ENCODE measurements around the gene RAPGEFL1. TPM values are rescaled to one million over a fixed set of nuclear protein-coding genes. Genes with fewer than 3 reads are reported as not detected.
"Not testable (repeated sequence)": the region's sequence is repeated elsewhere in the genome, so short reads cannot be mapped to it uniquely, and the experiment has no call there.

RAPGEFL1 gene
- total and polyA plus RNA-seq, 10 of the 15 experiments (the other 5 are each of a cell fraction or from before 2014, with no cell fraction given), result 0.13 to 3.2 (median 1.5) TPM

DNA sequence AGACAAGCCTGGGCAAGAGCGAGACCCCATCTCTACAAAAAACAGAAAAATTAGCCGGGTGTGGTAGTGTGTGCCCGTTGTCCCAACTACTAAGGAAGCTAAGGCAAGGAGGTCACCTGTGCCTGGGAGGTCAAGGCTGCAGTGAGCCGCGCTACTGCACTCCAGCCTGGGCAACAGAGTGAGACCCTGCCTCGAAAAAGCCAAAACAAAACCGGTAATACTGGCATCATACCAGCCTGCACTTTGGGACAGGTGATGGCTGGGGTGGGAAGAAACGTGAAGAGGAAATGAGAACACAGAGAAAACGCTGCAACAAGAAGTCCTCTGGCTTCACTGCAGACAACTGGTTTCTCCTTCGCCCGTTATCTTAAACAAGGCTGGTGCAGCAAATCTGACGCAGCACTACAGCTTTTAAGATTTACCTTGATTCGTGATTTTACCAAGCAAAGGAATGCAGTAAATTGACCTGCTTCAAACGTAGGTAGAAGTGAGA, 37.7 kb upstream of the RAPGEFL1 start (continued):
- no peak for TF ChIP-seq ZZZ3 (IDR thresholded peaks at IDR 0.05; ENCODE audit: control insufficient read depth, insufficient read length, low read depth)
- TF ChIP-seq, protein P1, sequence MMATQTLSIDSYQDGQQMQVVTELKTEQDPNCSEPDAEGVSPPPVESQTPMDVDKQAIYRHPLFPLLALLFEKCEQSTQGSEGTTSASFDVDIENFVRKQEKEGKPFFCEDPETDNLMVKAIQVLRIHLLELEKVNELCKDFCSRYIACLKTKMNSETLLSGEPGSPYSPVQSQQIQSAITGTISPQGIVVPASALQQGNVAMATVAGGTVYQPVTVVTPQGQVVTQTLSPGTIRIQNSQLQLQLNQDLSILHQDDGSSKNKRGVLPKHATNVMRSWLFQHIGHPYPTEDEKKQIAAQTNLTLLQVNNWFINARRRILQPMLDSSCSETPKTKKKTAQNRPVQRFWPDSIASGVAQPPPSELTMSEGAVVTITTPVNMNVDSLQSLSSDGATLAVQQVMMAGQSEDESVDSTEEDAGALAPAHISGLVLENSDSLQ (IDR thresholded peaks at IDR 0.05), result no peak

DNA sequence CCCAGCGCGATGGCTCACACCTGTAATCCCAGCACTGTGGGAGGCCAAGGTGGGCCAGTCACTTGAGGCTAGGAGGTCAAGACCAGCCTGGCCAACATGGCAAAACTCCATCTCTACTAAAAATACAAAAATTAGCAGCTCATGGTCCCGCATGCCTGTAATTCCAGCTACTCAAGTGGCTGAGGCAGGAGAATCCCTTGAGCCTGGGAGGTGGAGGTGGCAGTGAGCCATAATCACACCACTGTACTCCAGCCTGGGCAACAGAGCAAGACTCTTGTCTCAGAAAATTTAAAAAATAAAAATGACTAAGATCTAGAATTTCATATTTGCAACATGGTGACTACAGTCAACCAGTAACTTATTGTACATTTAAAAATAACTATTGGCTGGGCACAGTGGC, 34.1 kb upstream of the RAPGEFL1 start:
- H3K27me3 ChIP-seq (replicated peaks in 1 of 2; ENCODE audit: control insufficient read depth in 2 of 2, insufficient read depth in 2 of 2, low read length in 1 of 2); H3K4me1 ChIP-seq (ENCODE audit: control insufficient read depth, insufficient read depth, low read length); in situ Hi-C loops (cut with MboI); H4K20me1 ChIP-seq (ENCODE audit: control insufficient read depth, insufficient read depth); FAIRE-seq; BruUV-seq (replicated peaks); H2AFZ ChIP-seq (ENCODE audit: control insufficient read depth, low read depth, low read length); H3K9ac ChIP-seq (ENCODE audit: control insufficient read depth, insufficient read depth, low read length); H3K9me3 ChIP-seq (replicated peaks; ENCODE audit: control insufficient read depth, insufficient read depth, low read length); H3K27ac ChIP-seq (ENCODE audit: control insufficient read depth, insufficient read depth); H3K4me3 ChIP-seq; H3K36me3 ChIP-seq (ENCODE audit: control insufficient read depth in 2 of 2, insufficient read depth in 2 of 2, low read length in 1 of 2); DNase-seq (ENCODE audit: low read depth, low spot score); H3K4me2 ChIP-seq (ENCODE audit: control insufficient read depth, insufficient read depth); intact Hi-C loops (cut with micrococcal nuclease; ENCODE audit: unreplicated experiment); ATAC-seq: not testable (repeated sequence)
- WGBS (ENCODE audit: insufficient coverage, insufficient replicate concordance, low lambda C conversion rate, missing lambda C conversion rate), result 96% methylated on average over 3 of the region's 3 CpGs
- ChIA-PET POLR2A (interaction anchor here (0.7 to 1.3 kb wide), 2 partner anchors 9 to 11 kb away, joined by 3 to 6 read pairs; no protein-coding TSS in a partner anchor), RAD21 (ENCODE audit: unreplicated experiment) (interaction anchor here (0.8 to 1.6 kb wide), 3 partner anchors 26 to 43 kb away, joined by 3 to 5 read pairs (median 4); partner anchors contain the start of gene NR1D1), CTCF (interaction anchor here (0.6 to 1.2 kb wide), 3 partner anchors 9 to 83 kb away, joined by 3 to 5 read pairs (median 4); no protein-coding TSS in a partner anchor), SMC1A (ENCODE audit: uncharacterized antibody, unreplicated experiment) (interaction anchor here (0.9 to 1.8 kb wide), 2 partner anchors 19 to 30 kb away, joined by 3 to 5 read pairs; no protein-coding TSS in a partner anchor)
- H3K79me2 ChIP-seq (ENCODE audit: control insufficient read depth, insufficient read depth, low read length), result peaks cover 33% of the 10 kb centered on the region

DNA sequence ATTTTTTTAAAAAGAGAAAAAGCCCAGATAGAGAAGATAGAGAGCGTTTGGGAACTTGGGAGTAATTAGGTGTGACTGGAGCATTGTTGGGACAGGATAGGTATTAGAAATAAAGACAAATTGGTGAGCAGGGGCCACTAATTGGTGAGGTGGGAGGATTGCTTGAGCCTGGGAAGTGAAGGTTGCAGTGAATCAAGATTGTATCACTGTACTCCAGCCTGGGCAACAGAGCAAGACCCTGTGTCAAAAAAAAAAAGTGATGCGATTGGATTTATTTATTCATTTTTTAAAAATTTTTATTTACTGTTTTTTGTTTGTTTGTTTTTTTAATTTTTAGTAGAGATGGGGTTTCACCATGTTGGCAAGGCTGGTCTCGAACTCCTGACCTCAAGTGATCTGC, 31.8 kb upstream of the RAPGEFL1 start:
- SMC1A ChIA-PET (ENCODE audit: uncharacterized antibody, unreplicated experiment), result interaction anchor here (2.8 kb wide), 1 partner anchor 13 kb away, joined by 6 read pairs; no protein-coding TSS in a partner anchor
- H3K36me3 ChIP-seq (ENCODE audit: control insufficient read depth in 2 of 2, insufficient read depth in 2 of 2, low read length in 1 of 2), result peaks cover 5 to 10% of the 10 kb centered on the region in 2 experiments
- POLR2A ChIA-PET, result no interaction called here

More for the DNA sequence above, 31.8 kb upstream of the RAPGEFL1 start:
- no peak for FAIRE-seq
- no peaks in the 10 kb centered on the region for H3K27me3 ChIP-seq (replicated peaks in 1 of 2; ENCODE audit: control insufficient read depth in 2 of 2, insufficient read depth in 2 of 2, low read length in 1 of 2)
- no peaks in the 10 kb centered on the region for H3K9me3 ChIP-seq (replicated peaks; ENCODE audit: control insufficient read depth, insufficient read depth, low read length)
- WGBS (ENCODE audit: insufficient coverage, insufficient replicate concordance, low lambda C conversion rate, missing lambda C conversion rate), result 98% methylated on average over 3 of the region's 3 CpGs
- intact Hi-C loops (cut with micrococcal nuclease; ENCODE audit: unreplicated experiment) (no loop called here), in situ Hi-C loops (cut with MboI) (no loop called here)
- DNase-seq (ENCODE audit: low read depth, low spot score), result no peak
- peaks cover 19% of the 10 kb centered on the region for H3K79me2 ChIP-seq (ENCODE audit: control insufficient read depth, insufficient read depth, low read length)
- no peak overlapping the region for H3K4me2 ChIP-seq (ENCODE audit: control insufficient read depth, insufficient read depth)
- CTCF ChIA-PET, result no interaction called here
- TF ChIP-seq, protein P1 (IDR thresholded peaks at IDR 0.05), result no peak
- TF ChIP-seq CHD4 (IDR thresholded peaks at IDR 0.05) (no peak), ETV6 (conservative IDR thresholded peaks at IDR 0.05 in 1 of 2, IDR thresholded peaks at IDR 0.05 in 1 of 2; ENCODE audit: borderline replicate concordance in 1 of 2, low read depth in 1 of 2) (no peak), MEF2B (IDR thresholded peaks at IDR 0.05; ENCODE audit: partially characterized antibody, poor library complexity, severe bottlenecking) (no peak), SMAD5 (IDR thresholded peaks at IDR 0.05; ENCODE audit: low read depth) (no peak), RFX5 (IDR thresholded peaks at IDR 0.05; ENCODE audit: low read depth, low read length) (no peak), SMARCA5 (IDR thresholded peaks at IDR 0.05) (no peak), FOS (IDR thresholded peaks at IDR 0.05; ENCODE audit: borderline replicate concordance, extremely low read depth, insufficient read length) (no peak), POLR2AphosphoS2 (IDR thresholded peaks at IDR 0.05; ENCODE audit: low read depth, low read length) (no peak)
- TF ChIP-seq, protein P2, sequence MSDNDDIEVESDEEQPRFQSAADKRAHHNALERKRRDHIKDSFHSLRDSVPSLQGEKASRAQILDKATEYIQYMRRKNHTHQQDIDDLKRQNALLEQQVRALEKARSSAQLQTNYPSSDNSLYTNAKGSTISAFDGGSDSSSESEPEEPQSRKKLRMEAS (IDR thresholded peaks at IDR 0.05; ENCODE audit: low read depth, low read length), result no peak
- no peaks in the 10 kb centered on the region for H4K20me1 ChIP-seq (ENCODE audit: control insufficient read depth, insufficient read depth)
- no peak overlapping the region for H3K9ac ChIP-seq (ENCODE audit: control insufficient read depth, insufficient read depth, low read length)
- BruUV-seq (replicated peaks), result no TSS peak
- H2AFZ ChIP-seq (ENCODE audit: control insufficient read depth, low read depth, low read length), result no peak overlapping the region
- RAD21 ChIA-PET (ENCODE audit: unreplicated experiment), result no interaction called here
- H3K4me3 ChIP-seq, result no peak overlapping the region
- no peak overlapping the region for H3K27ac ChIP-seq (ENCODE audit: control insufficient read depth, insufficient read depth)
- ATAC-seq, result no peak
- H3K4me1 ChIP-seq (ENCODE audit: control insufficient read depth, insufficient read depth, low read length), result peaks cover 2% of the 10 kb centered on the region; the same call in 1 of the 2 replicates
